ENCODE measurements around the gene FOXO4. TPM values are rescaled to one million over a fixed set of nuclear protein-coding genes. Genes with fewer than 3 reads are reported as not detected.

FOXO4 gene
- total RNA-seq, 1 experiment from 2014 or later: 3.8 TPM

- Histone ChIP-seq H3K36me3 (no peaks in the 10 kb centered on the region), H3K4me3 (no peak overlapping the region), H3K27me3 (no peaks in the 10 kb centered on the region), H3K9me3 (no peaks in the 10 kb centered on the region)
- no peak for DNase-seq
Observed at GRCh38 chrX:71111921-71112431, 16.3 kb downstream of the FOXO4 start.

- Histone ChIP-seq H3K27me3 (no peaks in the 10 kb centered on the region), H3K36me3 (no peaks in the 10 kb centered on the region), H3K4me3 (no peak overlapping the region), H3K9me3 (no peaks in the 10 kb centered on the region)
- no peak for DNase-seq
Observed at GRCh38 chrX:71117358-71117757, 21.7 kb downstream of the FOXO4 start.

GRCh38 chrX:71118032-71118984, 22.7 kb downstream of the FOXO4 start, which contains the start of gene MED12:
Gene MED12 (plus strand): TSS chrX:71118596. CDS start chrX:71118755, 159 bp downstream.
- peak within 1 kb of the TSS; percentile 75 for H3K4me3 ChIP-seq
- H3K27me3 ChIP-seq: no peaks in the 10 kb centered on the region
- no peaks in the 10 kb centered on the region for H3K9me3 ChIP-seq
- DNase-seq: peak; percentile 76
- H3K36me3 ChIP-seq: no peaks in the 10 kb centered on the region

GRCh38 chrX:71118985-71119535, 23.4 kb downstream of the FOXO4 start:
- peak overlapping the region; percentile 75 for H3K4me3 ChIP-seq
- no peaks in the 10 kb centered on the region for H3K9me3 ChIP-seq
- H3K36me3 ChIP-seq: no peaks in the 10 kb centered on the region
- no peak for DNase-seq
- no peaks in the 10 kb centered on the region for H3K27me3 ChIP-seq

GRCh38 chrX:71128166-71128833, 32.6 kb downstream of the FOXO4 start:
- Histone ChIP-seq H3K36me3 (peaks cover 9% of the 10 kb centered on the region), H3K9me3 (no peaks in the 10 kb centered on the region), H3K4me3 (no peak overlapping the region), H3K27me3 (no peaks in the 10 kb centered on the region)
- DNase-seq: no peak

- peak; percentile 12 for DNase-seq
- peaks cover 9% of the 10 kb centered on the region for H3K36me3 ChIP-seq
- H3K27me3 ChIP-seq: no peaks in the 10 kb centered on the region
- no peak overlapping the region for H3K4me3 ChIP-seq
- H3K9me3 ChIP-seq: no peaks in the 10 kb centered on the region
Observed at GRCh38 chrX:71128915-71129765, 33.5 kb downstream of the FOXO4 start.

- H3K36me3 ChIP-seq: peaks cover 9% of the 10 kb centered on the region
- DNase-seq: no peak
- H3K4me3 ChIP-seq: no peak overlapping the region
- no peaks in the 10 kb centered on the region for H3K27me3 ChIP-seq
- H3K9me3 ChIP-seq: no peaks in the 10 kb centered on the region
Observed at GRCh38 chrX:71131510-71131909, 35.9 kb downstream of the FOXO4 start.

- no peak for DNase-seq
- H3K9me3 ChIP-seq: no peaks in the 10 kb centered on the region
- H3K27me3 ChIP-seq: no peaks in the 10 kb centered on the region
- no peaks in the 10 kb centered on the region; the same call in 1 of the 2 replicates for H3K36me3 ChIP-seq
- H3K4me3 ChIP-seq: no peak overlapping the region
Observed at GRCh38 chrX:71140440-71140839, 44.8 kb downstream of the FOXO4 start.

GRCh38 chrX:71143508-71143907, 47.9 kb downstream of the FOXO4 start:
- Histone ChIP-seq H3K9me3 (no peaks in the 10 kb centered on the region), H3K36me3 (no peaks in the 10 kb centered on the region), H3K4me3 (no peak overlapping the region), H3K27me3 (no peaks in the 10 kb centered on the region)
- DNase-seq: peak; percentile 4

GRCh38 chrX:71144651-71145050, 49.0 kb downstream of the FOXO4 start, which contains the start of gene NLGN3:
Gene NLGN3 (plus strand): TSS chrX:71144841. CDS start chrX:71147750, 2,909 bp downstream.
- H3K27me3 ChIP-seq: no peaks in the 10 kb centered on the region
- no peak for DNase-seq
- H3K36me3 ChIP-seq: no peaks in the 10 kb centered on the region
- no peaks in the 10 kb centered on the region for H3K9me3 ChIP-seq
- H3K4me3 ChIP-seq: no peak within 1 kb of the TSS

- H3K4me3 ChIP-seq: no peak overlapping the region
- no peaks in the 10 kb centered on the region for H3K27me3 ChIP-seq
- no peaks in the 10 kb centered on the region for H3K9me3 ChIP-seq
- H3K36me3 ChIP-seq: no peaks in the 10 kb centered on the region
- no peak for DNase-seq
Observed at GRCh38 chrX:71147496-71148277, 52.0 kb downstream of the FOXO4 start.

GRCh38 chrX:71148278-71148663, 52.6 kb downstream of the FOXO4 start:
- Histone ChIP-seq H3K4me3 (no peak overlapping the region), H3K9me3 (no peaks in the 10 kb centered on the region), H3K36me3 (no peaks in the 10 kb centered on the region), H3K27me3 (no peaks in the 10 kb centered on the region)
- no peak for DNase-seq

- no peaks in the 10 kb centered on the region for H3K27me3 ChIP-seq
- no peak for DNase-seq
- no peaks in the 10 kb centered on the region for H3K36me3 ChIP-seq
- no peaks in the 10 kb centered on the region for H3K9me3 ChIP-seq
- no peak overlapping the region for H3K4me3 ChIP-seq
Observed at GRCh38 chrX:71151366-71151765, 55.7 kb downstream of the FOXO4 start.
